CD14-positive monocyte (primary cell): ENCODE results near the gene NFE2L2. TPM values are rescaled to one million over a fixed set of nuclear protein-coding genes. Genes with fewer than 3 reads are reported as not detected.
A peak's percentile ranks its signal among the peaks of the same experiment; 100 is the strongest.

ENCODE experiments used
- DNase-seq, 3 donors: peaks; one replicate each; pipeline ENCODE4 v3.0.0-alpha.2; 2011 to 2022
- H2AFZ ChIP-seq: 2 replicates; pipeline ENCODE4 v1.6.0; 2012; ENCODE audit warnings: mild to moderate bottlenecking, low read depth, low read length, inconsistent platforms; ENCODE audit not compliant: insufficient read depth, poor library complexity, severe bottlenecking
- H3K27ac ChIP-seq, 2 donors: 1 replicate in 1 of 2; 2 replicates in 1 of 2; pipeline ENCODE4 v1.5.1; 2012 to 2013; ENCODE audit warnings: low read length in 2 of 2, control low read depth in 1 of 2, inconsistent platforms in 1 of 2, low read depth in 1 of 2, mild to moderate bottlenecking in 1 of 2
- H3K27me3 ChIP-seq, 2 donors: one replicate each; pipeline versions ENCODE4 v1.6.0 to v1.6.1; 2011 to 2013; ENCODE audit warnings: low read length in 2 of 2; ENCODE audit not compliant: control insufficient read depth in 2 of 2, insufficient read depth in 2 of 2
- H3K36me3 ChIP-seq, 2 donors: replicated peaks in 1 of 2; 1 replicate in 1 of 2; 2 replicates in 1 of 2; pipeline versions ENCODE4 v1.5.1 to v1.6.1; 2012 to 2013; ENCODE audit warnings: low read length in 2 of 2, control low read depth in 1 of 2, inconsistent platforms in 1 of 2, mild to moderate bottlenecking in 1 of 2; ENCODE audit not compliant: insufficient read depth in 2 of 2, control insufficient read depth in 1 of 2
- H3K4me1 ChIP-seq, 2 donors: 1 replicate in 1 of 2; 2 replicates in 1 of 2; pipeline versions ENCODE4 v1.5.1 to v1.6.1; 2012 to 2013; ENCODE audit warnings: low read length in 2 of 2, control low read depth in 1 of 2, inconsistent platforms in 1 of 2, mild to moderate bottlenecking in 1 of 2, moderate library complexity in 1 of 2; ENCODE audit not compliant: insufficient read depth in 2 of 2, control insufficient read depth in 1 of 2
- H3K4me2 ChIP-seq: replicated peaks from 2 replicates; pipeline ENCODE3; 2012; ENCODE audit warnings: low read length, moderate library complexity, mild to moderate bottlenecking; ENCODE audit not compliant: poor library complexity, severe bottlenecking; ENCODE audit errors: extremely low read depth
- H3K4me3 ChIP-seq, 3 experiments: fragments of 200-600 bp in 1 of 3; sonication (generic) in 1 of 3; replicated peaks in 1 of 3; 1 replicate in 2 of 3; 2 replicates in 1 of 3; pipeline ENCODE4 v1.5.1; 2011 to 2013; ENCODE audit warnings: low read length in 3 of 3, mild to moderate bottlenecking in 3 of 3, control low read depth in 2 of 3, low read depth in 2 of 3, inconsistent platforms in 1 of 3, moderate library complexity in 1 of 3
- H3K79me2 ChIP-seq: 2 replicates; pipeline ENCODE4 v1.6.0; 2012; ENCODE audit warnings: mild to moderate bottlenecking, control low read depth, inconsistent platforms, low read length, moderate library complexity; ENCODE audit not compliant: insufficient read depth
- H3K9ac ChIP-seq: 2 replicates; pipeline ENCODE4 v1.6.0; 2017; ENCODE audit warnings: low read length, mild to moderate bottlenecking; ENCODE audit not compliant: insufficient read depth, poor library complexity, severe bottlenecking
- H3K9me3 ChIP-seq, 2 donors: replicated peaks in 1 of 2; 1 replicate in 1 of 2; 2 replicates in 1 of 2; pipeline versions ENCODE4 v1.5.1 to v1.6.1; 2012 to 2013; ENCODE audit warnings: low read length in 2 of 2, control low read depth in 1 of 2; ENCODE audit not compliant: control insufficient read depth in 1 of 2, insufficient read depth in 1 of 2
- H4K20me1 ChIP-seq: 2 replicates; pipeline ENCODE4 v1.6.0; 2012; ENCODE audit warnings: mild to moderate bottlenecking, low read length, control low read depth, moderate library complexity; ENCODE audit not compliant: insufficient read depth
- H3K27ac Mint-ChIP-seq, 7 donors: one replicate each; pipeline ENCODE4 v1.8.0; 2020; ENCODE audit warnings: mild to moderate bottlenecking in 7 of 7, mixed read lengths in 7 of 7, moderate library complexity in 6 of 7, inconsistent platforms in 2 of 7
- H3K27me3 Mint-ChIP-seq, 3 donors: one replicate each; pipeline ENCODE4 v1.8.0; 2021 to 2022; ENCODE audit warnings: low read depth in 3 of 3, mild to moderate bottlenecking in 3 of 3, mixed read lengths in 3 of 3, moderate library complexity in 3 of 3, inconsistent platforms in 1 of 3
- H3K36me3 Mint-ChIP-seq, 2 donors: one replicate each; pipeline ENCODE4 v1.8.0; 2020; ENCODE audit warnings: mixed read lengths in 2 of 2, inconsistent platforms in 1 of 2, mild to moderate bottlenecking in 1 of 2
- H3K4me1 Mint-ChIP-seq: one replicate; pipeline ENCODE4 v1.8.0; 2020; ENCODE audit warnings: mild to moderate bottlenecking, mixed read lengths
- H3K4me3 Mint-ChIP-seq, 2 donors: one replicate each; pipeline ENCODE4 v1.8.0; 2020; ENCODE audit warnings: mild to moderate bottlenecking in 2 of 2, mixed read lengths in 2 of 2, moderate library complexity in 1 of 2
- H3K9me3 Mint-ChIP-seq, 7 donors: one replicate each; pipeline ENCODE4 v1.8.0; 2020 to 2022; ENCODE audit warnings: mixed read lengths in 7 of 7, mild to moderate bottlenecking in 6 of 7, moderate library complexity in 6 of 7, inconsistent platforms in 2 of 7
- CTCF ChIP-seq: fragments of 200-600 bp; IDR thresholded peaks from one replicate; pipeline ENCODE4 v1.8.0; 2022; ENCODE audit warnings: antibody characterized with exemption, mild to moderate bottlenecking
- WGBS: methylation state at CpG from one replicate; pipeline ENCODE4 v1.1.5; 2013; ENCODE audit warnings: missing lambda C conversion rate; ENCODE audit not compliant: insufficient coverage; 5-methylcytosine and 5-hydroxymethylcytosine counted together
- intact Hi-C, 2 donors: fragments of 100-400 bp; cut with micrococcal nuclease; formaldehyde crosslinking; loops; one replicate each; pipeline versions ENCODE4 v1.15.0 to v1.15.1; 2023
- polyA plus RNA-seq, 3 donors: library from polyadenylated mRNA; depleted of rRNA in 1 of 3; unstranded in 2 of 3; stranded (reverse) in 1 of 3; fragments of 300-500 nt in 2 of 3; fragments of >200 nt in 1 of 3; fragmentation: Illumina TruSeq in 2 of 3; gene quantifications; 1 replicate in 2 of 3; 2 replicates in 1 of 3; pipeline ENCODE4 v1.2.3, GENCODE V29; 2012 to 2021

The NFE2L2 gene
- polyA plus RNA-seq, 3 donors: 38.7 to 51.6 (median 46.6) TPM

GRCh38 chr2:177246000-177246399 lies 18.5 kb downstream of the NFE2L2 start:
- Histone ChIP-seq H3K36me3 (peaks cover 0 to 10% of the 10 kb centered on the region in 2 donors), H2AFZ (no peak overlapping the region), H3K4me2 (no peak overlapping the region), H3K79me2 (peaks cover 100% of the 10 kb centered on the region), H3K4me1 (peaks cover 49 to 74% of the 10 kb centered on the region in 2 donors), H3K9me3 (no peaks in the 10 kb centered on the region), H4K20me1 (peaks cover 61% of the 10 kb centered on the region), H3K27me3 (no peaks in the 10 kb centered on the region), H3K4me3 (no peak overlapping the region), H3K27ac (peak overlapping the region; percentile 6 to 75), H3K9ac (no peak overlapping the region)
- Mint-ChIP-seq H3K27ac (peak overlapping the region; percentile 68 to 90 (median 76)), H3K36me3 (peaks cover 12 to 30% of the 10 kb centered on the region in 2 donors), H3K9me3 (no peaks in the 10 kb centered on the region), H3K4me3 (no peak overlapping the region), H3K4me1 (peaks cover 62% of the 10 kb centered on the region), H3K27me3 (no peaks in the 10 kb centered on the region)
- 82% methylated on average over 1 of the region's 3 CpGs for WGBS
- no peak for DNase-seq
- TF ChIP-seq CTCF: no peak
- intact Hi-C loops: no loop called here

DNA sequence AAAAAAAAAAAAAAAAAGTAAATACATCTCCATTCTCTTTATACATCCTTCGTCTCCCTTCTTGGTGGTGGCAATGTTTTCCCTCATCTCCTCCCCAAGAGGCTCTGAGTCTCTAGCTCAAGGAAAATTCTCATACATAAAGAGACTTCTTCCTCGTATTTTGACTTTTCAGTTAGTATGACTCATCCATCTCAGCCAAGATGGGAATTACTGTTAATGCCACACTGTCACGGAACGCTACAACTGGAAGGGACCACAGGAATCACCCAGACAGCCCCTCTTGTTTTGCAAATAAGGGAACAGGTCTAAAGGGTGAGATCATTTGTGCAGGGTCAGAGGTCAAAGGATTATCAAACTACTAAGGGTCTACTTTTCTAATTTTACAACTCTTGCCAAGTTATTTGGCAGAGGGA lies 19.5 kb downstream of the NFE2L2 start:
- intact Hi-C loops: no loop called here
- Mint-ChIP-seq H3K4me3 (peak overlapping the region in 1 of 2 donors; percentile 21), H3K4me1 (peaks cover 71% of the 10 kb centered on the region), H3K36me3 (peaks cover 9 to 25% of the 10 kb centered on the region in 2 donors), H3K27me3 (no peaks in the 10 kb centered on the region), H3K27ac (peak overlapping the region; percentile 70 to 90 (median 83)), H3K9me3 (no peaks in the 10 kb centered on the region)
- Histone ChIP-seq H3K4me2 (peak overlapping the region; percentile 21), H3K9me3 (no peaks in the 10 kb centered on the region), H3K27ac (peak overlapping the region; percentile 24 to 75), H2AFZ (no peak overlapping the region), H3K4me1 (peaks cover 55 to 77% of the 10 kb centered on the region in 2 donors), H3K9ac (no peak overlapping the region), H4K20me1 (peaks cover 51% of the 10 kb centered on the region), H3K4me3 (no peak overlapping the region), H3K27me3 (no peaks in the 10 kb centered on the region), H3K79me2 (peaks cover 99% of the 10 kb centered on the region), H3K36me3 (peaks cover 0 to 3% of the 10 kb centered on the region in 2 donors)
- WGBS: 71% methylated on average over 1 of the region's 4 CpGs
- DNase-seq: peak; percentile 70 to 94 (median 84)
- no peak for TF ChIP-seq CTCF
